GM23338 (cell line): ENCODE data around the gene PRCD. TPM values are rescaled to one million over a fixed set of nuclear protein-coding genes. Genes with fewer than 3 reads are reported as not detected.

Experiments
- ATAC-seq: fragments of 200-7000 bp; cut with Tn5 transposase; 3 replicates; pipeline ENCODE4 v1.9.1; 2020
- DNase-seq: peaks from one replicate; pipeline ENCODE4 v3.0.0-alpha.2; 2015; ENCODE audit warnings: low spot score
- H2AFZ ChIP-seq: fragments of 200-600 bp; sonication (generic); 2 replicates; pipeline ENCODE4 v1.8.0; 2016; ENCODE audit warnings: antibody characterized with exemption, mild to moderate bottlenecking, moderate library complexity
- H3F3A ChIP-seq: fragments of 200-600 bp; sonication (generic); replicated peaks from 2 replicates; pipeline ENCODE4 v1.8.0; 2017; ENCODE audit warnings: antibody characterized with exemption, mixed run types, low read depth
- H3K27ac ChIP-seq: fragments of 200-600 bp; sonication (generic); 2 replicates; pipeline ENCODE4 v1.6.1; 2016; ENCODE audit warnings: low read depth
- H3K27me3 ChIP-seq: fragments of 200-600 bp; sonication (generic); 2 replicates; pipeline ENCODE4 v1.8.0; 2016; ENCODE audit warnings: mild to moderate bottlenecking, mixed run types, moderate library complexity; ENCODE audit not compliant: insufficient read depth
- H3K36me3 ChIP-seq: fragments of 200-600 bp; sonication (generic); 2 replicates; pipeline ENCODE4 v1.8.0; 2016; ENCODE audit warnings: mild to moderate bottlenecking; ENCODE audit not compliant: insufficient read depth
- H3K4me1 ChIP-seq: fragments of 200-600 bp; sonication (generic); 2 replicates; pipeline ENCODE4 v1.8.0; 2016; ENCODE audit warnings: mild to moderate bottlenecking, moderate library complexity; ENCODE audit not compliant: insufficient read depth
- H3K4me2 ChIP-seq: fragments of 200-600 bp; sonication (generic); 2 replicates; pipeline ENCODE4 v1.7.1; 2017; ENCODE audit warnings: mixed run types
- H3K4me3 ChIP-seq: fragments of 200-600 bp; sonication (generic); 2 replicates; pipeline ENCODE4 v1.6.1; 2016; ENCODE audit warnings: mixed run types
- H3K79me2 ChIP-seq: fragments of 200-600 bp; sonication (generic); replicated peaks from 2 replicates; pipeline ENCODE4 v1.8.0; 2017; ENCODE audit warnings: mild to moderate bottlenecking; ENCODE audit not compliant: insufficient read depth
- H3K9me2 ChIP-seq: fragments of 200-600 bp; sonication (generic); 2 replicates; pipeline ENCODE4 v1.8.0; 2017; ENCODE audit not compliant: insufficient read depth
- H4K20me1 ChIP-seq: fragments of 200-600 bp; sonication (generic); replicated peaks from 2 replicates; pipeline ENCODE4 v1.8.0; 2017; ENCODE audit warnings: mild to moderate bottlenecking; ENCODE audit not compliant: insufficient read depth
- H3K27ac Mint-ChIP-seq: 2 replicates; pipeline ENCODE4 v1.8.0; 2020; ENCODE audit warnings: inconsistent platforms, mild to moderate bottlenecking, moderate library complexity, mixed read lengths
- H3K27me3 Mint-ChIP-seq: 3 replicates; pipeline ENCODE4 v1.8.0; 2022; ENCODE audit warnings: low read depth, mild to moderate bottlenecking, moderate library complexity, mixed read lengths, inconsistent platforms; ENCODE audit not compliant: insufficient read depth, poor library complexity
- H3K36me3 Mint-ChIP-seq: 3 replicates; pipeline ENCODE4 v1.8.0; 2021; ENCODE audit warnings: low read depth, mild to moderate bottlenecking, inconsistent platforms, moderate library complexity, mixed read lengths
- H3K4me1 Mint-ChIP-seq: 3 replicates; pipeline ENCODE4 v1.8.0; 2020; ENCODE audit warnings: mild to moderate bottlenecking, inconsistent platforms, mixed read lengths
- H3K4me3 Mint-ChIP-seq: 3 replicates; pipeline ENCODE4 v1.8.0; 2021; ENCODE audit warnings: moderate library complexity, mild to moderate bottlenecking, inconsistent platforms, mixed read lengths
- H3K9me3 Mint-ChIP-seq: 3 replicates; pipeline ENCODE4 v1.8.0; 2020; ENCODE audit warnings: moderate library complexity, mild to moderate bottlenecking, inconsistent platforms, mixed read lengths
- CREB1 ChIP-seq: fragments of 250-450 bp; sonication (Bioruptor Pico); IDR thresholded peaks from 2 replicates; pipeline ENCODE4 v1.5.0; 2020; ENCODE audit warnings: low read depth, mild to moderate bottlenecking, moderate library complexity
- EZH2 ChIP-seq: fragments of 200-600 bp; sonication (generic); IDR thresholded peaks from one replicate; pipeline ENCODE4 v1.8.0; 2017; ENCODE audit warnings: antibody characterized with exemption, mild to moderate bottlenecking, low read depth; ENCODE audit not compliant: unreplicated experiment
- EZH2phosphoT487 ChIP-seq: fragments of 200-600 bp; sonication (generic); IDR thresholded peaks from one replicate; pipeline ENCODE4 v1.8.1; 2018; ENCODE audit warnings: antibody characterized with exemption; ENCODE audit not compliant: unreplicated experiment
- JUNB ChIP-seq: IDR thresholded peaks from one replicate; pipeline ENCODE4 v1.6.1; 2016; ENCODE audit warnings: antibody characterized with exemption; ENCODE audit not compliant: unreplicated experiment
- NANOG ChIP-seq: IDR thresholded peaks from 2 replicates; pipeline ENCODE4 v1.6.1; 2016; ENCODE audit warnings: antibody characterized with exemption, borderline replicate concordance
- POLR2AphosphoS5 ChIP-seq: IDR thresholded peaks from 2 replicates; pipeline ENCODE4 v1.6.1; 2016; ENCODE audit warnings: antibody characterized with exemption, low read depth
- STAT1 ChIP-seq: IDR thresholded peaks from one replicate; pipeline ENCODE4 v1.6.1; 2016; ENCODE audit warnings: antibody characterized with exemption; ENCODE audit not compliant: unreplicated experiment
- ZNF114 ChIP-seq: fragments of 250-450 bp; sonication (Bioruptor Pico); IDR thresholded peaks from 2 replicates; pipeline ENCODE4 v1.5.0; 2020; ENCODE audit warnings: mild to moderate bottlenecking, moderate library complexity
- polyA plus RNA-seq: library from polyadenylated mRNA; unstranded; fragments of >200 nt; fragmentation: Nextera tagmentation; extraction: Ambion mirVana; gene quantifications from 2 replicates; pipeline ENCODE4 v1.2.1, GENCODE V29; 2016
- total RNA-seq: library from RNA; depleted of rRNA; stranded (reverse); fragments of >200 nt; shearing (Covaris generic); gene quantifications from 2 replicates; pipeline ENCODE4 v1.2.3, GENCODE V29; 2014
- TF ChIP-seq, protein P1 (sequence below): fragments of 250-450 bp; sonication (Bioruptor Pico); IDR thresholded peaks from 2 replicates; pipeline ENCODE4 v1.5.0; 2020; ENCODE audit warnings: mild to moderate bottlenecking, moderate library complexity
- TF ChIP-seq, protein P2 (sequence below), 2 experiments: fragments of 200-600 bp in 1 of 2; sonication (generic) in 1 of 2; conservative IDR thresholded peaks; 2 replicates each; pipeline versions ENCODE4 v1.5.1 to v1.6.1; 2016 to 2017; ENCODE audit warnings: antibody characterized with exemption in 2 of 2, low read depth in 2 of 2, mild to moderate bottlenecking in 2 of 2, moderate library complexity in 1 of 2

The PRCD gene
- total and polyA plus RNA-seq, 2 experiments from 2014 or later = 0.38 to 1.6 TPM

DNA sequence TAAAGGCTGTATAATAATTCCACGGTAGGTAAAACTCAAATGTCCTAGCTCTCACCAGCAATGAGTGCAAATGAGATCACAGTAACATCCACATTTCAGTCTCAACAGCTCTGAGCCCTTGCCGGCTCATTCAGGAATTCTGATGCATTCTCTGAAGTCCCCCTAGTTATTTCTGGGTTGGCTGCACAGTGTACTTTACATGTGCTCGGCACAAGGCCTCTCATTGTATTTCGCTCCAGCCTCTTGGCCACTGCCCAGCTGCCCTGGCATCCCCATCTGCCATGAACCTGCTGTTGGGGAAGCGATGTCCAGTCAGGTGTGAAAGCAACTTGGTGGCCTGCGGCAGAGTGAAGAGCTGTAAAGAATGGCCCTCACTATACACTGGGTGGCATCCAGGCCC lies 14.3 kb downstream of the PRCD start (continued):
- TF ChIP-seq, protein P1, sequence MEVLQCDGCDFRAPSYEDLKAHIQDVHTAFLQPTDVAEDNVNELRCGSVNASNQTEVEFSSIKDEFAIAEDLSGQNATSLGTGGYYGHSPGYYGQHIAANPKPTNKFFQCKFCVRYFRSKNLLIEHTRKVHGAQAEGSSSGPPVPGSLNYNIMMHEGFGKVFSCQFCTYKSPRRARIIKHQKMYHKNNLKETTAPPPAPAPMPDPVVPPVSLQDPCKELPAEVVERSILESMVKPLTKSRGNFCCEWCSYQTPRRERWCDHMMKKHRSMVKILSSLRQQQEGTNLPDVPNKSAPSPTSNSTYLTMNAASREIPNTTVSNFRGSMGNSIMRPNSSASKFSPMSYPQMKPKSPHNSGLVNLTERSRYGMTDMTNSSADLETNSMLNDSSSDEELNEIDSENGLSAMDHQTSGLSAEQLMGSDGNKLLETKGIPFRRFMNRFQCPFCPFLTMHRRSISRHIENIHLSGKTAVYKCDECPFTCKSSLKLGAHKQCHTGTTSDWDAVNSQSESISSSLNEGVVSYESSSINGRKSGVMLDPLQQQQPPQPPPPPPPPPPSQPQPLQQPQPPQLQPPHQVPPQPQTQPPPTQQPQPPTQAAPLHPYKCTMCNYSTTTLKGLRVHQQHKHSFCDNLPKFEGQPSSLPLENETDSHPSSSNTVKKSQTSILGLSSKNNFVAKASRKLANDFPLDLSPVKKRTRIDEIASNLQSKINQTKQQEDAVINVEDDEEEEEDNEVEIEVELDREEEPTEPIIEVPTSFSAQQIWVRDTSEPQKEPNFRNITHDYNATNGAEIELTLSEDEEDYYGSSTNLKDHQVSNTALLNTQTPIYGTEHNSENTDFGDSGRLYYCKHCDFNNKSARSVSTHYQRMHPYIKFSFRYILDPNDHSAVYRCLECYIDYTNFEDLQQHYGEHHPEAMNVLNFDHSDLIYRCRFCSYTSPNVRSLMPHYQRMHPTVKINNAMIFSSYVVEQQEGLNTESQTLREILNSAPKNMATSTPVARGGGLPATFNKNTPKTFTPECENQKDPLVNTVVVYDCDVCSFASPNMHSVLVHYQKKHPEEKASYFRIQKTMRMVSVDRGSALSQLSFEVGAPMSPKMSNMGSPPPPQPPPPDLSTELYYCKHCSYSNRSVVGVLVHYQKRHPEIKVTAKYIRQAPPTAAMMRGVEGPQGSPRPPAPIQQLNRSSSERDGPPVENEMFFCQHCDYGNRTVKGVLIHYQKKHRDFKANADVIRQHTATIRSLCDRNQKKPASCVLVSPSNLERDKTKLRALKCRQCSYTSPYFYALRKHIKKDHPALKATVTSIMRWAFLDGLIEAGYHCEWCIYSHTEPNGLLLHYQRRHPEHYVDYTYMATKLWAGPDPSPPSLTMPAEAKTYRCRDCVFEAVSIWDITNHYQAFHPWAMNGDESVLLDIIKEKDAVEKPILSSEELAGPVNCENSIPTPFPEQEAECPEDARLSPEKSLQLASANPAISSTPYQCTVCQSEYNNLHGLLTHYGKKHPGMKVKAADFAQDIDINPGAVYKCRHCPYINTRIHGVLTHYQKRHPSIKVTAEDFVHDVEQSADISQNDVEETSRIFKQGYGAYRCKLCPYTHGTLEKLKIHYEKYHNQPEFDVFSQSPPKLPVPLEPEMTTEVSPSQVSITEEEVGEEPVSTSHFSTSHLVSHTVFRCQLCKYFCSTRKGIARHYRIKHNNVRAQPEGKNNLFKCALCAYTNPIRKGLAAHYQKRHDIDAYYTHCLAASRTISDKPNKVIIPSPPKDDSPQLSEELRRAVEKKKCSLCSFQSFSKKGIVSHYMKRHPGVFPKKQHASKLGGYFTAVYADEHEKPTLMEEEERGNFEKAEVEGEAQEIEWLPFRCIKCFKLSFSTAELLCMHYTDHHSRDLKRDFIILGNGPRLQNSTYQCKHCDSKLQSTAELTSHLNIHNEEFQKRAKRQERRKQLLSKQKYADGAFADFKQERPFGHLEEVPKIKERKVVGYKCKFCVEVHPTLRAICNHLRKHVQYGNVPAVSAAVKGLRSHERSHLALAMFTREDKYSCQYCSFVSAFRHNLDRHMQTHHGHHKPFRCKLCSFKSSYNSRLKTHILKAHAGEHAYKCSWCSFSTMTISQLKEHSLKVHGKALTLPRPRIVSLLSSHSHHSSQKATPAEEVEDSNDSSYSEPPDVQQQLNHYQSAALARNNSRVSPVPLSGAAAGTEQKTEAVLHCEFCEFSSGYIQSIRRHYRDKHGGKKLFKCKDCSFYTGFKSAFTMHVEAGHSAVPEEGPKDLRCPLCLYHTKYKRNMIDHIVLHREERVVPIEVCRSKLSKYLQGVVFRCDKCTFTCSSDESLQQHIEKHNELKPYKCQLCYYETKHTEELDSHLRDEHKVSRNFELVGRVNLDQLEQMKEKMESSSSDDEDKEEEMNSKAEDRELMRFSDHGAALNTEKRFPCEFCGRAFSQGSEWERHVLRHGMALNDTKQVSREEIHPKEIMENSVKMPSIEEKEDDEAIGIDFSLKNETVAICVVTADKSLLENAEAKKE = no peak

DNA sequence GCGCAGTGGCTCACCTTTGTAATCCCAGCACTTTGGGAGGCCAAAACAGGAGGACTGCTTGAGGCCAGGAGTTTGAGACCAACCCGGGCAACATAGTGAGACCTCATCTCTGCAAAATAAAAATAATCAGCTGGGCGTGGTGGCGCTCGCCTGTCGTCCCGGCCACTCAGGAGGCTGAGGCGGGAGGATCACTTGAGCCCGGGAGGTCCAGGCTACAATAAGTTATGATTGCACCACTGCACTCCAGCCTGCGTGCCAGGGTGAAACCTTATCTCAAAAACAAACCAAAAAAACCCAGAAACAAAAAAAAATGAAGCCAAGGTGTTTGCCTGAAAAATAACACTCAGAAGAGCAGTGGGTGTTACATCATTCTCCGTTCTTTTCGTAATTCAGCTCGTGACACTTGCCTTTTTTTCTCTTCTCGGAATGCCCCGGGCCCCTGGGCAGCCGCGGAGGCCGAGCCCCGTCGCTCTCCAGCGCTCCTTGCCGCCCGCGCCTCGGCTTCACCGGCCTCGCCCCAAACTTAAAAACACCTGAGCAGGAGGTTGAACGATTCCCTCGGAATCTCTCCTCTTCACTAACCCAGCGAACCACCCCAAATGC lies 17.0 kb downstream of the PRCD start:
- Histone ChIP-seq H3K27me3 (no peaks in the 10 kb centered on the region), H3K36me3 (peaks cover 25% of the 10 kb centered on the region), H3K9me2 (no peaks in the 10 kb centered on the region), H3K4me3 (peak overlapping the region; percentile 97), H3K4me2 (peak overlapping the region; percentile 81), H4K20me1 (peaks cover 32% of the 10 kb centered on the region), H3K27ac (peak overlapping the region; percentile 80), H3K79me2 (peaks cover 43% of the 10 kb centered on the region), H2AFZ (peak overlapping the region; percentile 87; the same call in 1 of the 2 replicates), H3F3A (peaks cover 33% of the 10 kb centered on the region), H3K4me1 (peaks cover 32% of the 10 kb centered on the region)
- peaks cover 43% of the 10 kb centered on the region for H3K36me3 Mint-ChIP-seq
- H3K27ac Mint-ChIP-seq = peak overlapping the region; percentile 93
- H3K4me1 Mint-ChIP-seq = peaks cover 33% of the 10 kb centered on the region
- no peaks in the 10 kb centered on the region for H3K9me3 Mint-ChIP-seq
- H3K4me3 Mint-ChIP-seq = peak overlapping the region; percentile 99
- DNase-seq (peak; percentile 55), ATAC-seq (peak; percentile 28)
- peaks cover 12% of the 10 kb centered on the region for H3K27me3 Mint-ChIP-seq
- TF ChIP-seq STAT1 = no peak
- TF ChIP-seq EZH2 = no peak
- TF ChIP-seq POLR2AphosphoS5 = no peak
- no peak for TF ChIP-seq NANOG
- TF ChIP-seq CREB1 (CRISPR knock-in tag) = no peak
- TF ChIP-seq EZH2phosphoT487 = no peak
- TF ChIP-seq, protein P2, sequence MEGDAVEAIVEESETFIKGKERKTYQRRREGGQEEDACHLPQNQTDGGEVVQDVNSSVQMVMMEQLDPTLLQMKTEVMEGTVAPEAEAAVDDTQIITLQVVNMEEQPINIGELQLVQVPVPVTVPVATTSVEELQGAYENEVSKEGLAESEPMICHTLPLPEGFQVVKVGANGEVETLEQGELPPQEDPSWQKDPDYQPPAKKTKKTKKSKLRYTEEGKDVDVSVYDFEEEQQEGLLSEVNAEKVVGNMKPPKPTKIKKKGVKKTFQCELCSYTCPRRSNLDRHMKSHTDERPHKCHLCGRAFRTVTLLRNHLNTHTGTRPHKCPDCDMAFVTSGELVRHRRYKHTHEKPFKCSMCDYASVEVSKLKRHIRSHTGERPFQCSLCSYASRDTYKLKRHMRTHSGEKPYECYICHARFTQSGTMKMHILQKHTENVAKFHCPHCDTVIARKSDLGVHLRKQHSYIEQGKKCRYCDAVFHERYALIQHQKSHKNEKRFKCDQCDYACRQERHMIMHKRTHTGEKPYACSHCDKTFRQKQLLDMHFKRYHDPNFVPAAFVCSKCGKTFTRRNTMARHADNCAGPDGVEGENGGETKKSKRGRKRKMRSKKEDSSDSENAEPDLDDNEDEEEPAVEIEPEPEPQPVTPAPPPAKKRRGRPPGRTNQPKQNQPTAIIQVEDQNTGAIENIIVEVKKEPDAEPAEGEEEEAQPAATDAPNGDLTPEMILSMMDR (conservative IDR thresholded peaks at IDR 0.05; ENCODE audit: low read depth in 2 of 2) = no peak
- no peak for TF ChIP-seq ZNF114 (CRISPR knock-in tag)
- TF ChIP-seq JUNB = no peak
